Sigmoid colon (tissue), 3 donors: Measurements from ENCODE around the gene LRP1B.

Experiments used
- POLR2A ChIP-seq, 2 donors: fragments of 450-650 bp; IDR thresholded peaks; one replicate each; pipeline ENCODE4 v1.6.1; 2016; ENCODE audit warnings: antibody characterized with exemption in 2 of 2, mild to moderate bottlenecking in 2 of 2, moderate library complexity in 2 of 2
- TF ChIP-seq, protein P1 (sequence below), 4 experiments: fragments of 450-650 bp in 3 of 4; fragments of 200-600 bp in 1 of 4; IDR thresholded peaks; one replicate each; pipeline ENCODE4 v1.5.1; 2016 to 2019; ENCODE audit warnings: antibody characterized with exemption in 4 of 4, mild to moderate bottlenecking in 3 of 4, moderate library complexity in 2 of 4

DNA sequence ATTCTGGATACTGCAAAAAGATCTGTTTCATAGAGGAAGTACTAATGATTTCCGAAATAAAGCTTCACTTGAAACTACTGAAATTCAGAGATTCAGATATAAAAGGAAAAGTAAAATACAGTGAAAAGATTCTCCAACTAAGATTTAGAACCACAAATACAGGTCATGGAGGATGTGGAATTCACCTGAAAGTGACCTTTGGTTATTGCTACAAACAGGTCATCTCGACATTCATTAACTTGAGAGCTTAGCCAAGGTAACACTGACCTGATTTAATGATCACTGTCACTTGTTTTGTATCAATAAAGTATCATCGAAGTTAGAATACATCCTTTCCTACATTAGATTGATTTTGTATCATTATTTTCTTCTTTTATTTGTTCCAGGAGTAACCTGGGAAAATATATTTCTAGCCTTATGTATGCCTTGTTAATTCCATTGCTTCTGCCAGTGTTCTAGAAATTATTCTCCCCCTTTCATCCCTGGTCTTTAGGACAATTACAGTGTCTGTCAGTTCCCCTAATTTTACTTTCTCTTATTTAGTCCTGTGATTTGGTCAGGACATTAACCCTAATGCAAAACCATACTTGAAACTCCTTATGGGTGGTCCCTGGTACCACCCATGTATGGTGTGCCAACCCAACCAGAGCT, 420.1 kb downstream of the LRP1B start:
- TF ChIP-seq, protein P1, sequence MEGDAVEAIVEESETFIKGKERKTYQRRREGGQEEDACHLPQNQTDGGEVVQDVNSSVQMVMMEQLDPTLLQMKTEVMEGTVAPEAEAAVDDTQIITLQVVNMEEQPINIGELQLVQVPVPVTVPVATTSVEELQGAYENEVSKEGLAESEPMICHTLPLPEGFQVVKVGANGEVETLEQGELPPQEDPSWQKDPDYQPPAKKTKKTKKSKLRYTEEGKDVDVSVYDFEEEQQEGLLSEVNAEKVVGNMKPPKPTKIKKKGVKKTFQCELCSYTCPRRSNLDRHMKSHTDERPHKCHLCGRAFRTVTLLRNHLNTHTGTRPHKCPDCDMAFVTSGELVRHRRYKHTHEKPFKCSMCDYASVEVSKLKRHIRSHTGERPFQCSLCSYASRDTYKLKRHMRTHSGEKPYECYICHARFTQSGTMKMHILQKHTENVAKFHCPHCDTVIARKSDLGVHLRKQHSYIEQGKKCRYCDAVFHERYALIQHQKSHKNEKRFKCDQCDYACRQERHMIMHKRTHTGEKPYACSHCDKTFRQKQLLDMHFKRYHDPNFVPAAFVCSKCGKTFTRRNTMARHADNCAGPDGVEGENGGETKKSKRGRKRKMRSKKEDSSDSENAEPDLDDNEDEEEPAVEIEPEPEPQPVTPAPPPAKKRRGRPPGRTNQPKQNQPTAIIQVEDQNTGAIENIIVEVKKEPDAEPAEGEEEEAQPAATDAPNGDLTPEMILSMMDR (IDR thresholded peaks at IDR 0.05): no peak
- TF ChIP-seq POLR2A (IDR thresholded peaks at IDR 0.05): no peak
